ENCODE data around the gene ARID1B. TPM values are rescaled to one million over a fixed set of nuclear protein-coding genes. Genes with fewer than 3 reads are reported as not detected.

ARID1B gene
- total and polyA plus RNA-seq, 9 of the 15 experiments (the other 6 are each of a cell fraction or from before 2014, with no cell fraction given) = 12.5 to 50.5 (median 25.8) TPM

DNA sequence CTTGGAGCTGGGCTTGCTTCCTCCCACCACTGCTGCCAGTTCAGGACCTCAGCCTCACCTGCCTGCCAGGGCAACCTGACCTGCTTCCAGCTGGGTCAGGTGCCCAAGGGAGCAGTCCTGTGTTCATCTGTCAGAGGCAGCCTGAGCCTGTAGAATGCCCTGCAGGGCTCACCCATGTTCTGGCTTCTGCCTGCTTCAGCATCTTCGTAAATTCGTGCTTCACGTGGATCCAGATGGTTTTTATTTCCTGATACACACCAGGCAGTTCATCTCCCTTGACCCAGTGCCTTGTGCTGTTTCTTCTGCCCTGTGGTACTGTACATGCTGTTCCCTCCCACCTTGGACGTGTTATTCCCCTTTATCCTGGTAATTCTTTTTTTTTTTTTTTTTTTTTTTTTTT is 50.2 kb downstream of the ARID1B start (continued):
- TF ChIP-seq, protein P1, sequence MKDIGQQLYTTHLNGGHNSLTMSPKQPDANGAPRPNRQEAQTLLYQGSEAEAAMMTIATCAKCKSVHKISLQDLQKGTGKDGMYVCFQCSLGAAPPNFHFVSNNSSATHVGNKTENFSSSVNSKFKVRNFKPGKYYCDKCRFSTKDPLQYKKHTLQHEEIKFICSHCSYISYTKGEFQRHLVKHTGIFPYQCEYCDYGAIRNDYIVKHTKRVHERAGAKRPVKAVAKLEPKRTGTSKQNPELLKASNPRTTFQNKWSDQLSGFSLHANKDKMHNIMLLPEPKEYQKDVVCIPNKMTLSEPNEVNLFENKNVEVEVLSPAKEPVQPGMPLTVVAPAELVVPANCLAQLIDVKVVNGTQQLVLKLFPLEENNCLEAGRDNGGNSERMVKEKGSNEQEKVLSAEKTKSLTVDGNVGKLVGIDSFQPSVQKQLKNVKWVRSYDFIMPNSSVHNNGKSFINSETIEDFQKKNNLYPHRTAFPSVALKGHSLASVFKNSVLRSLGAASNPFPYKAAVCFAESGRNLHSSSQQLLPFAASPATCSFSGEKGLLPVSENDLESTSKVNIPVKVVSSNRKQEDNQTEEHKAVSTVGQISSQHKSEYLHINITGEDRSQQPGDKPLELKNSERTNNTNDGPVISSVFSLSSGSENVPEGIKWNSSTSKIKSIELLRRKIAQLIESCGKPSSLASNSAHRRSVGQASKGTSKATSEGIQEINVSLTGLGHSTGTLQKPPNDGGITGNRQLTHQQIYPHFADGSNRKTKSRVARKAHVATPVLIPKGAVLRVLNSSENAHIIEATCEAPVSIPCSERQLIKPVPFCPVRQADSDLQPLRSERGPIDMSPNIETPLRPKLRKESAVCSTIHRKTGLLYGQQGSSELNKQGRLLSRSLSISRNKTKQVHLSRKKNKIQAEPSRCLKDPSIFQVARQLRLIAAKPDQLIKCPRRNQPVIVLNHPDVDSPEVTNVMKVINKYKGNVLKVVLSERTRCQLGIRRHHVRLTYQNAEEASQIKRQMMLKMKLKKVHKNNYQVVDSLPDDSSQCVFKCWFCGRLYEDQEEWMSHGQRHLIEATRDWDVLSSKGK (CRISPR knock-in tag; IDR thresholded peaks at IDR 0.05) = no peak
- TF ChIP-seq MAX (CRISPR knock-in tag; IDR thresholded peaks at IDR 0.05) (no peak), SAP30 (IDR thresholded peaks at IDR 0.05; ENCODE audit: borderline replicate concordance, insufficient read depth, low read depth, low read length, poor library complexity, severe bottlenecking) (no peak), ELF2 (CRISPR knock-in tag; IDR thresholded peaks at IDR 0.05) (no peak), FUS (optimal IDR thresholded peaks at IDR 0.05; ENCODE audit: low read depth, low read length) (no peak), ELF1 (tag; IDR thresholded peaks at IDR 0.05) (no peak), RBM17 (IDR thresholded peaks at IDR 0.05; ENCODE audit: borderline replicate concordance, low read depth, low read length) (no peak), COPS2 (conservative IDR thresholded peaks at IDR 0.05) (no peak), MXD1 (CRISPR knock-in tag; IDR thresholded peaks at IDR 0.05; ENCODE audit: borderline replicate concordance, poor library complexity, severe bottlenecking) (no peak), ZNF655 (CRISPR knock-in tag; IDR thresholded peaks at IDR 0.05) (no peak), TEAD2 (tag; IDR thresholded peaks at IDR 0.05) (no peak), ZNF384 (IDR thresholded peaks at IDR 0.05; ENCODE audit: low read depth, low read length) (no peak)
- TF ChIP-seq, protein P2, sequence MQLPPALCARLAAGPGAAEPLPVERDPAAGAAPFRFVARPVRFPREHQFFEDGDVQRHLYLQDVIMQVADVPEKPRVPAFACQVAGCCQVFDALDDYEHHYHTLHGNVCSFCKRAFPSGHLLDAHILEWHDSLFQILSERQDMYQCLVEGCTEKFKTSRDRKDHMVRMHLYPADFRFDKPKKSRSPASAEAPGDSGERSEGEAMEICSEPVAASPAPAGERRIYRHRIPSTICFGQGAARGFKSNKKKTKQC (CRISPR knock-in tag; IDR thresholded peaks at IDR 0.05) = no peak
- TF ChIP-seq, protein P3, sequence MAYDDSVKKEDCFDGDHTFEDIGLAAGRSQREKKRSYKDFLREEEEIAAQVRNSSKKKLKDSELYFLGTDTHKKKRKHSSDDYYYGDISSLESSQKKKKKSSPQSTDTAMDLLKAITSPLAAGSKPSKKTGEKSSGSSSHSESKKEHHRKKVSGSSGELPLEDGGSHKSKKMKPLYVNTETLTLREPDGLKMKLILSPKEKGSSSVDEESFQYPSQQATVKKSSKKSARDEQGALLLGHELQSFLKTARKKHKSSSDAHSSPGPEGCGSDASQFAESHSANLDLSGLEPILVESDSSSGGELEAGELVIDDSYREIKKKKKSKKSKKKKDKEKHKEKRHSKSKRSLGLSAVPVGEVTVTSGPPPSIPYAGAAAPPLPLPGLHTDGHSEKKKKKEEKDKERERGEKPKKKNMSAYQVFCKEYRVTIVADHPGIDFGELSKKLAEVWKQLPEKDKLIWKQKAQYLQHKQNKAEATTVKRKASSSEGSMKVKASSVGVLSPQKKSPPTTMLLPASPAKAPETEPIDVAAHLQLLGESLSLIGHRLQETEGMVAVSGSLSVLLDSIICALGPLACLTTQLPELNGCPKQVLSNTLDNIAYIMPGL (CRISPR knock-in tag; IDR thresholded peaks at IDR 0.05) = no peak
